PC-3 (cell line): ENCODE data around the gene DVL1. TPM values are rescaled to one million over a fixed set of nuclear protein-coding genes. Genes with fewer than 3 reads are reported as not detected.
A peak's percentile ranks its signal among the peaks of the same experiment; 100 is the strongest.

Source experiments
- ATAC-seq: fragments of 200-7000 bp; cut with Tn5 transposase; 2 replicates; pipeline ENCODE4 v1.9.1; 2020; ENCODE audit warnings: mild to moderate bottlenecking, moderate library complexity
- BruUV-seq: library from RNA; stranded (reverse); fragments of 400-500 nt; replicated peaks from 2 replicates; lab custom pipeline; 2021; lab: Mats Ljungman, UMichigan
- CTCF ChIA-PET: fragments of 300-600 bp; sonication (Branson Sonifier 250); formaldehyde crosslinking; loops from one replicate; lab custom pipeline; 2022; ENCODE audit warnings: antibody characterized with exemption; lab: Charles Lee
- POLR2A ChIA-PET: fragments of 300-600 bp; sonication (Branson Sonifier 250); formaldehyde crosslinking; loops from one replicate; lab custom pipeline; 2022; ENCODE audit warnings: antibody characterized with exemption; ENCODE audit not compliant: unreplicated experiment; lab: Charles Lee
- DNase-seq: peaks from one replicate; pipeline ENCODE4 v3.0.0-alpha.2; 2015
- H2AFZ ChIP-seq: fragments of 300-600 bp; sonication (generic); 2 replicates; pipeline ENCODE4 v1.6.0; 2016; ENCODE audit warnings: antibody characterized with exemption, low read length
- H3F3A ChIP-seq: fragments of 300-600 bp; sonication (generic); one replicate; pipeline ENCODE4 v1.6.0; 2017; ENCODE audit warnings: antibody characterized with exemption, low read length, control low read depth, mild to moderate bottlenecking; ENCODE audit not compliant: unreplicated experiment
- H3K27ac ChIP-seq: fragments of 300-600 bp; sonication (generic); 2 replicates; pipeline ENCODE4 v1.5.1; 2016; ENCODE audit warnings: mild to moderate bottlenecking, low read length
- H3K27me3 ChIP-seq: fragments of 300-600 bp; sonication (generic); 2 replicates; pipeline ENCODE4 v1.6.1; 2016; ENCODE audit warnings: low read length, mixed read lengths
- H3K36me3 ChIP-seq: fragments of 300-600 bp; sonication (generic); 2 replicates; pipeline ENCODE4 v1.6.1; 2016; ENCODE audit warnings: low read depth, mixed run types, low read length, mixed read lengths
- H3K4me1 ChIP-seq: fragments of 300-600 bp; sonication (generic); 2 replicates; pipeline ENCODE4 v1.5.1; 2016; ENCODE audit warnings: low read length; ENCODE audit not compliant: insufficient read depth
- H3K4me2 ChIP-seq: fragments of 300-600 bp; sonication (generic); 2 replicates; pipeline ENCODE4 v1.6.0; 2016; ENCODE audit warnings: low read length
- H3K4me3 ChIP-seq: fragments of 300-600 bp; sonication (generic); 2 replicates; pipeline ENCODE4 v1.5.1; 2016; ENCODE audit warnings: mild to moderate bottlenecking, low read length, mixed read lengths
- H3K79me2 ChIP-seq: fragments of 300-600 bp; sonication (generic); 2 replicates; pipeline ENCODE4 v1.6.1; 2017; ENCODE audit warnings: low read length, mixed read lengths
- H3K9ac ChIP-seq: fragments of 300-600 bp; sonication (generic); 2 replicates; pipeline ENCODE4 v1.6.0; 2016; ENCODE audit warnings: mild to moderate bottlenecking, low read length
- H3K9me2 ChIP-seq: fragments of 300-600 bp; sonication (generic); replicated peaks from 2 replicates; pipeline ENCODE4 v1.6.1; 2016; ENCODE audit warnings: mixed run types, low read length, mixed read lengths
- H3K9me3 ChIP-seq: fragments of 300-600 bp; sonication (generic); 2 replicates; pipeline ENCODE4 v1.6.1; 2016; ENCODE audit warnings: low read length, mixed read lengths
- H4K20me1 ChIP-seq: fragments of 300-600 bp; sonication (generic); 2 replicates; pipeline ENCODE4 v1.6.1; 2016; ENCODE audit warnings: low read length, mixed read lengths
- CTCF ChIP-seq: fragments of 300-600 bp; sonication (generic); conservative IDR thresholded peaks from 2 replicates; pipeline ENCODE4 v1.5.1; 2017; ENCODE audit warnings: antibody characterized with exemption, low read depth, mild to moderate bottlenecking, low read length
- EZH2 ChIP-seq: fragments of 300-600 bp; sonication (generic); IDR thresholded peaks from one replicate; pipeline ENCODE4 v1.6.1; 2017; ENCODE audit warnings: antibody characterized with exemption, mild to moderate bottlenecking, low read length; ENCODE audit not compliant: unreplicated experiment
- EZH2phosphoT487 ChIP-seq: fragments of 300-600 bp; sonication (generic); IDR thresholded peaks from 2 replicates; pipeline ENCODE4 v1.6.1; 2018; ENCODE audit warnings: mild to moderate bottlenecking, antibody characterized with exemption, low read length, borderline replicate concordance
- intact Hi-C: fragments of 100-400 bp; cut with micrococcal nuclease; formaldehyde crosslinking; loops from 2 replicates; pipeline ENCODE4 v1.9.0; 2023
- total RNA-seq: library from RNA; depleted of rRNA; stranded (reverse); fragments of >200 nt; gene quantifications from 2 replicates; pipeline ENCODE4 v1.2.3, GENCODE V29; 2014

DVL1 gene
- total RNA-seq, 1 experiment from 2014 or later: 626 TPM

- H3K4me3 ChIP-seq: peak overlapping the region; percentile 97
- H3F3A ChIP-seq: no peaks in the 10 kb centered on the region
- H3K4me1 ChIP-seq: peaks cover 33% of the 10 kb centered on the region
- ATAC-seq: no peak
- peak overlapping the region; percentile 77 for H3K9ac ChIP-seq
- CTCF ChIA-PET: no interaction called here
- H3K27me3 ChIP-seq: no peaks in the 10 kb centered on the region
- peak; percentile 35 for DNase-seq
- H4K20me1 ChIP-seq: peaks cover 11% of the 10 kb centered on the region
- peak overlapping the region; percentile 93 for H3K4me2 ChIP-seq
- H3K79me2 ChIP-seq: peaks cover 66% of the 10 kb centered on the region
- H2AFZ ChIP-seq: no peak overlapping the region
- H3K9me3 ChIP-seq: no peaks in the 10 kb centered on the region
- intact Hi-C loops: no loop called here
- TSS peak; percentile 38 for BruUV-seq
- TF ChIP-seq CTCF (no peak), EZH2phosphoT487 (no peak), EZH2 (no peak)
- H3K27ac ChIP-seq: no peak overlapping the region
- POLR2A ChIA-PET: no interaction called here
- H3K9me2 ChIP-seq: no peaks in the 10 kb centered on the region
- peaks cover 8% of the 10 kb centered on the region; the same call in 1 of the 2 replicates for H3K36me3 ChIP-seq
Observed at GRCh38 chr1:1306661-1307260, 42.5 kb downstream of the DVL1 start.

GRCh38 chr1:1306070-1306660 lies 43.1 kb downstream of the DVL1 start:
- Histone ChIP-seq H2AFZ (no peak overlapping the region), H3K9ac (no peak overlapping the region), H3K27me3 (no peaks in the 10 kb centered on the region), H3K4me2 (peak overlapping the region; percentile 93), H3K4me3 (peak overlapping the region; percentile 97), H3K9me2 (no peaks in the 10 kb centered on the region), H3K27ac (no peak overlapping the region), H3K79me2 (peaks cover 65% of the 10 kb centered on the region), H3K9me3 (no peaks in the 10 kb centered on the region), H3K36me3 (peaks cover 2% of the 10 kb centered on the region; the same call in 1 of the 2 replicates), H3K4me1 (peaks cover 33% of the 10 kb centered on the region), H4K20me1 (peaks cover 11% of the 10 kb centered on the region), H3F3A (no peaks in the 10 kb centered on the region)
- ChIA-PET POLR2A (no interaction called here), CTCF (no interaction called here)
- no peak for ATAC-seq
- intact Hi-C loops: no loop called here
- DNase-seq: no peak
- no TSS peak for BruUV-seq
- TF ChIP-seq EZH2phosphoT487: no peak
- TF ChIP-seq EZH2: no peak
- peak; percentile 45 for TF ChIP-seq CTCF
